Fibroblast of skin of right biceps (primary cell): ENCODE data around the gene TPM4.
A peak's percentile ranks its signal among the peaks of the same experiment; 100 is the strongest.

Experiments
- DNase-seq: peaks from one replicate; pipeline ENCODE4 v3.0.0-alpha.2; 2013

Gene TPM4

DNA sequence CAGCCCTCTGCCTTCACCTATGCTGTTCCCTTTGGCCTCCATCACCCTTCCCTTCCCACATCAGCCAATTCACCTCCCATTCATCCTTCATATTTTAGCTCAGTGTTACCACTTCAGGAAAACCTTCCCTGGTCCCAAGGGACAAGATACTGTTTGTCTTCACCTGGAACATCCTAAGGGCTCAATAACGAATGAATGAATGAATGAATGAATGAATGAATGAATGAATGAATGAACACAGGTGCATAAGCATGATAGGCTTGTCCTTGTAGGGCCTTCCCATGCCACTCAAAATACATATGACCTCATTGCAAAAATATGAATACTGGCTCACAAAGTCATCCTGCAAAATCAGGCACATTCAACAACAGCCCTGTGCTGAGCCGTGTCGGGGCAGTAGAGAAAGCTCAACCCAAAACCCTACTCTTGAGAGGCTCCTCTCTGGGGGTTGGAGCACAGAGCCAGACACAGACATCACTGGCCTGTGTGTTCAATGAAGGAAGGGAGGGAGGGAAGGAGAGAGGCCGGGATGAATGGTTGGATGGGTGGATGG lies 33.7 kb upstream of the TPM4 start:
- peak; percentile 24 for DNase-seq

DNA sequence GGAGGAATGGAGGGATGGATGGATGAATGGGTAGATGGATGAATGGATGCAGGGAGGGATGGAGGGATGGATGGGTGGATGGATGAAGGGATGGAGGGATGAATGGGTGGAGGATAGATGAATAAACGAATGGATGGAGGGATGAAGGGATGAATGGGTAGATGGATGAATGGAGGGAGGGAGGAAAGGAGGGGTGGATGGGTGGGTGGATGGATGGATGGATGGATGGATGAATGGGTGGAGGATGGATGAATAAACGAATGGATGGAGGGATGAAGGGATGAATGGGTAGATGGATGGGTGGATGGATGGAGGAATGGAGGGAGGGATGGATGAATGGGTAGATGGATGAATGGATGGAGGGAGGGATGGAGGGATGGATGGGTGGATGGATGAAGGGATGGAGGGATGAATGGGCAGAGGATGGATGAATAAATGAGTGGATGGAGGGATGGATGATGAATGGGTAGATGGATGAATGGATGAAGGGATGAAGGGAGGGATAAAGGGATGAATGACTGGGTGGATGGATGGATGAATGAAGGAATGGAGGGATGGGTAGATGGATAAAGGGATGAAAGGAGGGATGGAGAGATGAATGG lies 33.0 kb upstream of the TPM4 start:
- DNase-seq = no peak

- no peak for DNase-seq
Observed at GRCh38 chr19:16044746-16045145, 31.5 kb upstream of the TPM4 start.

DNA sequence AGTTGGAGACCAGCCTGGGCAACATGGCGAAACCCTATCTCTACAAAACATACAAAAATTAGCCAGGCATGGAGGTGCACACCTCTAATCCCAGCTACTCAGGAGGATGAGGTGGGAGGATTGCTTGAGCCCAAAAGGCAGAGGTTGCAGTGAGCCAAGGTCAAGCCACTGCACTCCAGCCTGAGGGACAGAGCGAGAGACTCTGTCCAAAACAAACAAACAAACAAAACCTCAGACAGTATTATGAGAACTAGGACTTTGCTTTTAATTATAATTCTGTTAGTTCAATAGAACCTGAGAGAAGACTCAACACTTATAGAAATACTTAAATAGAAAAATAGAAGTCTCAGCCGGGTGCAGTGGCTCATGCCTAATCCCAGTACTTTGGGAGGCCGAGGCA lies 31.1 kb upstream of the TPM4 start:
- DNase-seq = no peak

GRCh38 chr19:16045893-16046292 lies 30.4 kb upstream of the TPM4 start:
- DNase-seq = no peak

- no peak for DNase-seq
Observed at GRCh38 chr19:16048583-16048982, 27.7 kb upstream of the TPM4 start.

DNA sequence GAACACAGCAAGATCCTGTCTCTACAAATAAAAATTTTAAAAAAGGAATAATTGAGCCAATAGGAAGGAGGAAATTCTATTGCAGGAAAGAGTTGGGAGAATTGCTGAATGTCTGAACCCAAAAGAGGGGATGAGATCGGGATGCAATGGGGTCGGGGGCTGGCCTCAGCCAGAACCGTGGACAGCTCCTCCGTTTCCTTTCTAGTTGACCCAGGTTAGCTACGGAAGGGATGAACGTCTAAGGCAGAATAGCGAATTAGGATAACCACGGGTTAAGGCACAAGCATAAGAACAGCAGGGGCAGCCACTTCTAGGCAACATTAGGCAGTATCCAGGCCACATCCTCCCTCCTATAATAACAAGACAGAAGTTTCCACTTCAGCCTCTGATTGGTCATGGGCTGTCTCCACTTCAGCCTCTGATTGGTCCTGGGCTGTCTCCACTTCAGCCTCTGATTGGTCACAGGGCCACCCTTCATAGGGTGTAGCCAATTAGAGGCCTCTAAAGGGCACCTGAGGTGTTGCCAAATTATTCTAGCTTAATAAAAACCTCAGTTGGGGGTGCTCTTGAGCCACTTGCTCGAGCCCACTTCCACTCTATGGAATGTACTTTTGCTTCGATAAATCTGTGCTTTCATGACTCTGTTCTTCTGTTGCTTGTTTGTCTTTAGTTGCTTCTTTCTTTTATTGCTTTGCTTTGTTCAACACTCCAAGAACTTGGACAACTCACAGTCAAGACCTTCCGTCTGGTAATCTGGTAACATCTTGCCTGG lies 24.9 kb upstream of the TPM4 start:
- DNase-seq = peak; percentile 40

DNA sequence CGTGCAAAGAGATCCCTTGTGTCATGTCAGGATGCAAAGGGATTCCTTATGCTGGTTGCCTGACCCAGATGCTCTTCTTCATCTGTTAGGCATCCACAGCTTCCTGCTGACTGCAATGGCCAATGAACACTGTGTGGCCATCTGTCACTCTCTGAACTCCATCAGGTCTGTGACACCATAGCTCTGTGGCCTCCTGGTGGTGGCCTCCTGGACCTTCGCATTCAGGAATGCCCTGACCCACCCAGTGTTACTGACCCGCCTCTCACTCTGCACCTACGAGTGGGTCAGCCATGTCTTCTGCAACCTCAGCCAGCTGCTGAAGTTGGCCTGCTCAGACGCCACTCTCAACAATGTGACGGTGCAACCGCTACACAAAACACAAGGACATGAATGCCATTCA lies 23.9 kb upstream of the TPM4 start:
- no peak for DNase-seq

DNA sequence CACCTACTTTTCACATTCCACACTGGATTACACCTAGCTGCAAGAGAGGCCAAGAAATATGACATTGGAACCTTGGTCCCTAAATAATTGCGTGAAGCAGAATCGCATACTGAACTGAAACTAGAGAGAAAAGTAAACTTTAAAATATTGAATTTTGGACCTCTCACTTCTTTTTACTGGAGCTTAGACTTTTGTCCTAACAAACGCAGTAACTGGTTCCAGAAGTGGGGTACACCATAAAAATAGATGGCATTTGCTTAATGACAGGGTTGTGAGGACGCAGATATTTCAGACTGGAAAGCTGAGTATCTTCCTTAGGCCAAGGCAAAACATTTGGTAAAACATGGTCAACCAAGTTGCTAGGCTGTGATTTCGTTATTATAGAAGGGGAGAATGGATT lies 19.2 kb upstream of the TPM4 start:
- no peak for DNase-seq

DNA sequence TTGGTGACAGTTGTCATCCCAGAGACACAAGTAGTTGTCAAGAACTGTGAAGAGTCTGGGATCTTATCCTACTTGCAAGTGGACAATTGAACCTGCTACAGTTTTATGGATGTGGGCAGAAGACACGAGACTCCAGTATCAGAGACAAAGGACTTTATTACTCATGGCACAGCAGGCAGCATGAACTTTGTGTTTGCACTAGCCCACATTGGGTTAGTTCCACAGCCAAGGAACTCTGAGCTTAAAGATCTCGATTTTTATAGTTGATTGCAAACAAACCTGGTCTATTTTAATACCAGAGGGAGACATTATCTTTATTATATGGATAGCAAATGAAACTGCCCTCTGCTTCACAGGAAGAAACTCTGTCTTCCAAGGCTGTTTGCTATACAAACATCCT lies 16.0 kb upstream of the TPM4 start:
- no peak for DNase-seq

GRCh38 chr19:16061943-16062342 lies 14.4 kb upstream of the TPM4 start:
- no peak for DNase-seq

DNA sequence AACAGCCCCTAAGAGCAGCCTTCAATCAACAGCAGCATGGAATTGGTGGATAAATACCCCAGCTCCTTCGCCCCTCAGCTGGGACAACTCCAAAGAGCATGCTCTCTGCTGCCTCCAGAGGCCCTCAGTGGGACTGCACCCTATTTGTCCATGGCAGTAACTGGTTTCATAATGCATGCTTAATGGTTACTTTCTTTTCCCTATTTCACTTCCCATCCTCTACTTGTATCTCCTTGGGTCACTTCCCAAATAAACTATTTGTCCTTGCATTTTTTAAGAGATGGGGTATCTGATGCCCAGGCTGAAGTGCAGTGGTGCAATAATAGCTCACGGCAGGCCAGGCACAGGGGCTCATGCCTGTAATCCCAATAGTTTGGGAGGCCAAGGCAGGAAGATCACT lies 13.5 kb upstream of the TPM4 start:
- no peak for DNase-seq

- DNase-seq = no peak
Observed at GRCh38 chr19:16064209-16064889, 11.9 kb upstream of the TPM4 start.

DNA sequence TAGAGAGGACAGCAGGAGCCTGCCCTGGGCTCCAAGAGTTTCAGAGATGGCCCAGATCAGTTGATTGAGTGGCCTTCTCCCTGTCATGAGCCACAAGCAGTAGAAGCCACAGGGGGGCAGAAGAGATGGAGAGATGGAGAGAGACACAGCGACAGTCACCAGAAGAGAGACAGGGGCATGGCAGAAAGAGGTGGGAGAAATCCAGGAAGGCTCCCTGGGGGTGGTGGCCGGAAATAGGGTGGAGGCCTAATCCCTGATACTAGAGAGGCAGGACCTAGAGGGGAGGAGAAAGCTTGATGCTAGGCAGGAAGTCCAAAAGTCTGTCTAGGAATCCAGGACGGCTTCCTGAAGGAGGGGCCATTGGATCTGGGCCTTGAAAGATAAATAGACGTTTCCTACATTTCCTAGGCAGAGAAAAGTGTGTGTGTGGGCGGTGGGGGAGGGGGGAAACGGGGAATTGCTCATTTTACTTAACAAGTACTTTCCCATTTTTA lies 9.6 kb upstream of the TPM4 start:
- DNase-seq = peak; percentile 82

- peak; percentile 88 for DNase-seq
Observed at GRCh38 chr19:16067205-16067938, 8.9 kb upstream of the TPM4 start.

- no peak for DNase-seq
Observed at GRCh38 chr19:16068696-16069259, 7.5 kb upstream of the TPM4 start.

- DNase-seq = no peak
Observed at GRCh38 chr19:16069813-16070365, 6.4 kb upstream of the TPM4 start.

DNA sequence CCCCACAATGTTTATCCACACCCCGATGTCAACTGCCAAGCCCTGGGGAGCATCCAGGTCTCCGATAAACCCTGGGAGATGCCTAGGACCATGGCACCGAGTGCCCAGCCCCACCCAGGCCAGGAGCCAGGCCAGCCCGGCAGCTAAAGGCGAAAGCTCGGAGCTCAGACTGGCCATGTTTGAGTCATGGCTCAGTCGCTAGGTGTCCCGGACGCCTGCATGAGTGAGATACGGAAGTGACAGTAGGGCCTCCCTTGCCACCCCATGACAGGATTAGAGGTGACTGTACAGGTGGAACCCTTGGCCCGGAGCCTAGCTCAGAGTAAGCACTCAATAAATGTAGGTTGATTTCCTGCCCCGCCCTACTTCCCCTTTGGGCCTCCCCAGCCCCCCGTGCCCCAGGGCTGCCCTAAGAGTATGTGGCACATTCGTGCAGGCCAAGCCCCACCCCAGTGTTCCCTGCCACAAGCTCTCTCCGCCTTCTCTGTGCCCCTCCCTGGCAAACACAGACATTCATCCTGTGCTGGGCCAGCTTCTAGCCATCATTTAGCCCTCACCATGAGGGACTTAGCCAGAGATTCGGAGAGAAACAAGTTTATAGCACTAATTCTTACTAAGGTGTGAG lies 5.8 kb upstream of the TPM4 start:
- DNase-seq = no peak

- no peak for DNase-seq
Observed at GRCh38 chr19:16071072-16071691, 5.1 kb upstream of the TPM4 start.

DNA sequence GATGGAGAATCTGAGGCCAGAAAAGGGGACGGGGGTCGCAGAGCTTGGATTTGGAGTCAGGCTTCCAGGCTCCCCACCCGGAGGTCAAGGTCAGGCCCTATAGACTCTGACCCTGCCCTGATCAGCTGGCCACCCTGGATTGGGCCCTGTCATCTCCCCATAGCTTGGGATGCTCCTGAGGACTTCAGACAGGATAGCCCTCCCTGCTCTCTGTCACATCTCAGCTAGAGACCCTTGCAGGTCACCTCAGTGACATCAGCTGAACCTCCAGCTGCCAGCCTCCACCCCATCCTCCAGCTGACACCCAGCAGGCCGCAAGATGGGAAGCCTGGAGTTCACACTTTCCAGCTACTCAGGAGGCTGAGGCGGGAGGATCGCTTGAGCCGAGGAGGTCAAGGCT lies 2.8 kb upstream of the TPM4 start:
- DNase-seq = no peak

GRCh38 chr19:16073988-16074387 lies 2.3 kb upstream of the TPM4 start:
- DNase-seq = no peak
